Measurements from ENCODE around the gene A1BG. TPM values are rescaled to one million over a fixed set of nuclear protein-coding genes. Genes with fewer than 3 reads are reported as not detected.
A peak's percentile ranks its signal among the peaks of the same experiment; 100 is the strongest.

Gene A1BG, protein sequence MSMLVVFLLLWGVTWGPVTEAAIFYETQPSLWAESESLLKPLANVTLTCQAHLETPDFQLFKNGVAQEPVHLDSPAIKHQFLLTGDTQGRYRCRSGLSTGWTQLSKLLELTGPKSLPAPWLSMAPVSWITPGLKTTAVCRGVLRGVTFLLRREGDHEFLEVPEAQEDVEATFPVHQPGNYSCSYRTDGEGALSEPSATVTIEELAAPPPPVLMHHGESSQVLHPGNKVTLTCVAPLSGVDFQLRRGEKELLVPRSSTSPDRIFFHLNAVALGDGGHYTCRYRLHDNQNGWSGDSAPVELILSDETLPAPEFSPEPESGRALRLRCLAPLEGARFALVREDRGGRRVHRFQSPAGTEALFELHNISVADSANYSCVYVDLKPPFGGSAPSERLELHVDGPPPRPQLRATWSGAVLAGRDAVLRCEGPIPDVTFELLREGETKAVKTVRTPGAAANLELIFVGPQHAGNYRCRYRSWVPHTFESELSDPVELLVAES
- 20.3 and 22.8 TPM in 2 replicates for total RNA-seq (2014; rRNA removed; shearing (Covaris generic))
- 12.2 and 18.8 TPM in 2 replicates for polyA plus RNA-seq (2015; cell fraction: cytosol; rRNA removed)
- polyA plus RNA-seq (2015; cell fraction: nucleus; rRNA removed): 4.7 and 5.9 TPM in 2 replicates

DNA sequence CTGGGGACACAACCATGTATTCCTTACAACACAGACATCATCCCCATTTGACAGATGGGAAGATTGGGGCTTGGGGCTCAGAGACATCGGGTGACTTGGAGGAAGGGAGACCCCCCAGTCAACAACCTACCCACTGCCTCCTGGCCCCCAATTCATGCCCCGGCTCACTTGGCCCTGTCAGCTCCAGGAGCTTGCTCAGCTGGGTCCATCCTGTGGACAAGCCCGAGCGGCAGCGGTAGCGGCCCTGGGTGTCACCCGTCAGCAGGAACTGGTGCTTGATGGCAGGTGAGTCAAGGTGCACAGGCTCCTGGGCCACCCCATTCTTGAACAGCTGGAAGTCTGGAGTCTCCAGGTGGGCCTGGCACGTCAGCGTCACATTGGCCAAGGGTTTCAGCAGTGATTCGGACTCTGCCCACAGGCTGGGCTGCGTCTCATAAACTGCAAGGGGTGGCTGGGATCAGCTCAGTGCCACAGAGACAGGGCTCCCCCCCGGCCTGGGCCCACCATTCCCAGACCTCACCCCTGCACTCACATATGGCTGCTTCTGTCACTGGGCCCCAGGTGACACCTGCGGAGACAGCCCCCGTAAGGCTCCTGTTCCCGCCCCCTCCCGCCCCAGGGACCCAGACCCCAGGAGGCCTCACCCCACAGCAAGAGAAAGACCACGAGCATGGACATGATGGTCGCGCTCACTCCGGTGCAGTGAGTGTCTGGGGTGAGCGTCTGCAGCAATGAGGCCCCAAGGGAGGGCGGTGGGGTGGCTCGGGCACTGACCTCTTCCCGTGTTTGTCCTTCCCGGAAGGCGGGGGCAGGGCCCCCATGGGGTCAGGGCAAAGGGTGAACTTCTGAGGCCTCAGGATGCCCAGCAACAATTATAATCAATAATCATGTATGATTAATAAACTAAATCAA, at the start of gene A1BG:
TSS of gene A1BG (minus strand) at position 733 of the 912 bp plus-strand sequence. CDS start at position 678, 55 bp downstream.
- DNase-seq (ENCODE audit: low read depth): no peak

DNA sequence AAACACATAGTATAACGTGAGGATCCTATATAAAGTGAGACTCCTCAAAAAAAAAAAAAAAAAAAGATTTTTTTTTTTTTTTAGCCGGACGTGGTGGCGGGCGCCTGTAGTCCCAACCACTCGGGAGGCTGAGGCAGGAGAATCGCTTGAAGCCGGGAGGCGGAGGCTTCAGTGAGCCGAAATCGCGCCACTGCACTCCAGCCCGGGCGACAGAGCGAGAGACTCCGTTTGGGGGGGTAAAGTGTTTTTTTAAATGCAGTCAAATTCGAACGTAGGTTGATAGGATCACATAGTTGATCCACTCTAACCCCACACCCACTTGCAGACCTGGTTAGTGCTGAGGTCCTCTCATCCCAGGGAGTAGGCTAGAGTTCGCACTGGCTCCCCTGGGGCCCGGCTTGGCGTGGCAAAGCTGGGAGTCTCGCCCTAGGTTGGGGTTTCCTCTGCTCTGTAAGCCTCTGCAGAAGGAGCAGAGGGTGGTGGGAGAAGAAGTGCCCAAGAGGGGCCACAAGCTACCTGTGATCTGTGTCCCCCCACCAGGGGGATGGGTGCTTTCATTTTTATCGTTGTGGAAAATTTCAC, 48.6 kb upstream of the A1BG start:
- DNase-seq (ENCODE audit: low read depth): no peak

DNA sequence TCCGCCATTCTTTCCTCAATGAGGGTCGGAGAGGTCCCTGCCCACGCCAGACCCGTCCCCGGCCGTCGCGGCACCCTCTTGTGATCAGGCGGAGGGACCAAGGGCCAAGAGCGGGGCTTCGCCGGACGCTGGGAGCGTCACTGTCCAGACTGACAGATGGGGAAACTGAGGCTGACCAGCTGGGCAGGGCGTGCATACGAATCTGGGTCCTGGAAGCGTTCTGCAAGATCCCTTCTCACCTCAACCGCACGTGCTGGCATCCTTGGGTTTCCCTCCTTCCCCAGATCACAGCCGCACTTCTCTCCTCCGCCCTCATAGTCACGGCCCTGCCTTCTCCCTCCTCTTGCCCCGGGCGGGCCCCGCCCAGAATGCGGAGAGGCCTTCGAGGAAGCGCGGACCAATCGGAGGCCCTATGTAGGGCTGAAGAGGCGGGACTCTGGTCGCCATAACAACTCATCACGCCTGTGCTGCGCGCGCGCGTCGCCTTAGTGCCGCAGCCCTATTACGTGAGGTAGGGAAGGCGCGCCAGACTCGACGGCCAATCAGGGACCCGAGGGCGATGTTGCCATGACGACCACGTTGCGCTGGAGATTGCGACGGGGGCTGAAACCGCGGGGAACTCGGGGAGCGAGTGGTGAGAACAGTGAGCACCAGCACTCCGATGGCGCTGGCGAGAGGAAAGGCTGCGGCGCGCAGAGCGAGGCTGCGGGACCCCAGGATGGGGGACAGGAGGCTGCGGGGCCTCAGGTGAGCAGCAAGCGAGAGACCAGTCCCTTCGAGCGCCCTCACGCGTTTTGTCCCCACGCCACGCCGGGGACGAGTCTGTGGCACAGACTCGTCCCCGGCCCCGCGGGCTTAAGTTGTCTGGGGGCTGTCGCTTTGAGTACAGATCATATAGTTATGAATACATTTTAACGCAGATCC, 47.9 kb upstream of the A1BG start:
- peak; percentile 99 for DNase-seq (ENCODE audit: low read depth)

DNA sequence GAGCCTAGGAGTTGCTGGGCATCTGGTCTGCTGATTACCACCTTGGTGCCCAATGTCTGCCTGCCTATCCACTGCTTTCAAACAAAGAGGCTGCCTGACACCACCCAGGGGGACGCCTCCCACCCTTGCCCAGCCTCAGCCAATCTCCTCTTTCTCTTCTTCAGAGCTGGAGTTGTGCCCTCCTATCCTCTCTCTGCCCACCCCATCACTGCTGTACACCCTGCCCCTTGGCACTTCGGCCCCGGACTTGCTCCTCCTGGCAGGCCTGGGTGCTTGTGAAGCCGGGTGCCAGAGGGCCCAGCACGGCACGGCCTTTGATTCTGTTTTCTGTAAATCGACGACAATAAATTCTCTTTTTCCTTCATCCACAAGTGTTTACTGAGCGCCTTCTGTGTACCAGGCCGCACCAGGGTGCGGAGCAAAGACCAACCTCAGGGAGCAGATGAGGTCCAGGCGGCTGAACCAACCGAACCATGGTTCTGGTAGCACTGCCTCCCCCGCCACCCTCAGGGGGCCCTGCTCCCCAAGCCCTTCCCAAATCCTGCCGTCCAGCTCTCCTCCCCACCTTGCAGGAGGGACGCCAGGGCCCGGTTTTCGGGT, 47.1 kb upstream of the A1BG start:
- no peak for DNase-seq (ENCODE audit: low read depth)

DNA sequence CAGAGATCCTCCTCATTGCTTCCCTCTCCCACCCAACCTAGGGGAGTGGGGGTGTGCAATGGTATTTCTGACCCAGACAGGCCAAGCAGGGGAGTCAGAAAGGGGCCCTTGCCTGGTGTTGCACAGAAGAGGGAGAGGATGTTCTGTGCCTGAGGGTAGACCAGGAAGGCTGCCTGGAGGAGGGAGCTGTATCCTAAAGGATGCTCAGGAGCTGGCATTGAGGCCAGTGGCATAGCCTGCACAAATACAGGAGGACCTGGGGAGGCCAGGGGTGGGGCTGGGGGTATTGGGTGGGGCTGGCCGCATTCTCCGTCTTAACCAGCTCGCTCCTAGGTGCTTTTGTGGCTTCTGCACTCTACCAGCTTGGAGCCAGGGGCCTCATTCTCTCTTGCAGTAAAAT, 46.6 kb upstream of the A1BG start:
- no peak for DNase-seq (ENCODE audit: low read depth)

DNA sequence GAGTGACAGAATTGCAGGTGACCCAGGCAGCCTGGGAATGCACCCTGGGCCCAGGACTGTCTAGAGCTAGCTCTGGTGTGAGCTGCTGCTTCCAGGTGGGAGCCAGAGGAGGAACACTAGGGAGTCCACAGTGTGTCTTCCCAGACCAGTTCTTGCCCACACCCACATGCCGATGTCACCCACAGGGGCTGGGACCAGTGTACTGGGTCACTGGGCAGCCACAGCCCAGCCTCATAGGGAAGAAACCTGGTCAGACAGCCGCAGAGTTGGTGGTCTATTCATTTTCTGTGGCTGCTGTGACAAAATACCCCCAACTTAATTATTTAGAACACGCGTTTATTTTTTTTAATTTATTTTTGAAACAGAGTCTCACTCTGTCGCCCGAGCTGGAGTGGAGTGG, 45.3 kb upstream of the A1BG start:
- no peak for DNase-seq (ENCODE audit: low read depth)

DNA sequence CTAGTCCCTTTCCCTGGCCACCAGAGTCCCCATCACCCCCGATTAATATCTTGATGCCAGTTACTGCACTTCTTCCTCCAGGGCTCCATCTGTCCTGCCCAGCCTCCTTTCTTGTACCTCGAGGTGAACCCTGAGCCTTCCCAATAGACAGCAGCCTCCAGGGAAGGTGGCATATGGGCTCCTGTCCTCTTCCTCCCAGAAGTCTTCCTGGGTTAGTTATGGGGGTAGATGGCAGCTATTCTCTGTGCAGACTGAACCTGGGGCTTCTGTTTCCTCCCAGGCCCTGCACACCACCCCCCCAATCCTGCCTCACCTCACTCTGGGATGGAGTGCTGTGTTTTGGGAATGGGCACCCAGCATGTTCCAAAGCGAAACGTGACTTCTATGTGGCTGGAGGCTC, 44.8 kb upstream of the A1BG start:
- DNase-seq (ENCODE audit: low read depth): no peak

DNA sequence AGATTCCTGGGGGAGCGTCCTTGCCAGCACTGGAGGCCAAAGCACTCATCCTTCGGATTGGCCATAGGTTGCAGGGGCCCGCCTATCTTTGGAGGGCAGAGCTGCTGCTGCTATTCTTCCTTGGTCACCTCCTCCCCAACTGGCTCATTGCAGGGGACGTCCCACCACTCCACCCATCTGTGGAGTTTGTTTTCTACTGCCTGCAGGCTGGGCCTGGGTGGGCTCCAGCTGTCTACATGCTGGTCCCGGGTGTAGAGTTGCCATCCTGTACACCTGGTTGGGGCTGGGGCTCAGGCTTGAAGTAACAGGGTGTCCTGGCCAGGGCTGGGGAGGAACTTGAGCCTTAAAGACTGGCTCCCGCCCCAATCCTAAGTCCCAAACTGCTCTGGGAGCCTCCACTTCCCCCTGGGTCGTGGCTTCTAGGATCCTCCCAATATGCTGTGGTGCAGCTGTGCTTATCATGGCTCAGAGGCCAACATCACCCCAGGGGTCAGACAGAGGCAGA, 44.3 kb upstream of the A1BG start:
- no peak for DNase-seq (ENCODE audit: low read depth)

DNA sequence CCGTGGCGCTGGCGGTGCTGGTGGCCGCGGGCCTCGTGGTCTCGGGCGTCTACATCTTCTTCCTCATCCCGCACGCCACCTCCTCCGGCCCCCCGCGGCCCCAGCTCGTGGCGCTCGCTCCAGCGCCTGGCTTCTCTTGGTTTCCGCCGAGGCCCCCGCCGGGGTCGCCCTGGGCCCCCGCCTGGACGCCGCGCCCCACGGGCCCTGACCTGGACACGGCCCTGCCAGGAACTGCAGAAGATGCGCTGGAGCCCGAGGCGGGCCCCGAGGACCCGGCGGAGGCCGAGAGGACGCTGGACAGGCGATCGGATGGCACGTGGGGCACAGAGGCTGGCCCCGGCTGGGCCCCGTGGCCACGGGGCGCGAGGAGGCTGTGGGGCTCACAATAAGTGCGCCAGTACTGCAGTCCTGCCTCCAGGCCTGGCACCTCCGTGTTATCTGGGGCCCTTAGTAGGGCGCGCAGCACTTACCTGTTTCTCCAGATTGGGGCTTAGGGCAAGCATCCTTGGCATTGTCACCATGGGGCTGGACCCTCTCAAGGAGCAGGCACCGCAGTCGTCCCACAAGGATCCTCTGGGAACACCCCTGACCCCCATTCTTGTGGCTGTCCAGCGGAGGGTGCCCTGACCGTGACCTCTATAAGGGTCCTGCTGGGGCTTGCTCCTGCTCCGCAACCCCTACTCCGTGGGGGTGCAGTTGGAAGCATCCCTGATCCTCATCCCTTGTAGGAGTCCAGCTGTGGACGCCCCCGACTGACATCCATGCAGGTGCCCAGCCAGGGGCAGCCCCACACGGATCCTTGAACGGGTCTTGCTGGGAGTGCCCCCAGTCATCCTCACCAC, 43.6 kb upstream of the A1BG start:
- DNase-seq (ENCODE audit: low read depth): no peak

DNA sequence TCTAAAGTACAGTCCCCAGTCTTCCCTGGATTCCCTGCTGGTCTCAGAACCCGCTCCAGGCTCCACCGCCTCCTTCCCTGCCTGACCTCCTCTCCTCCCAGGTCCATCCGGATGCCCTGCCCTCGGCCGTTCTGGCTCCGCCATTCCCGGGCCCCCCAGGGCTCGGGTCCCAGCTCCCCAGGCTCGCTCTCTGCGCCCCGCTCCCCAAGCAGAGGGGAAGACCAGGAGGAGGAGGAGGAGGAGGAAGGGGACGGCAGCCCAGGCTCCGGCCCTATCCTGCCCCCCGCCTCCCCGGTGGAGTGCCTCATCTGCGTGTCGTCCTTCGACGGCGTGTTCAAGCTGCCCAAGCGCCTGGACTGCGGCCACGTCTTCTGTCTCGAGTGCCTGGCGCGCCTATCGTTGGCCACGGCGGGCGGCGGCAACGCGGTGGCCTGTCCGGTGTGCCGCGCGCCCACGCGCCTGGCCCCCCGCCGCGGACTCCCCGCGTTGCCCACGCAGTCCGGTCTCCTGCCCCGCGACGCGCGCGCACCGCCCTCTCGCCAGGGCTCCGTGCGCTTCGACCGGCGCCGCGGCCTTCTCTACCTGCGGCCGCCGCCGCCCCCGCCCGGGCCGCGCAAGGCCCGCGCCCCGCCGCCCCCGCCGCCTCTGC, 42.8 kb upstream of the A1BG start:
- DNase-seq (ENCODE audit: low read depth): no peak

DNA sequence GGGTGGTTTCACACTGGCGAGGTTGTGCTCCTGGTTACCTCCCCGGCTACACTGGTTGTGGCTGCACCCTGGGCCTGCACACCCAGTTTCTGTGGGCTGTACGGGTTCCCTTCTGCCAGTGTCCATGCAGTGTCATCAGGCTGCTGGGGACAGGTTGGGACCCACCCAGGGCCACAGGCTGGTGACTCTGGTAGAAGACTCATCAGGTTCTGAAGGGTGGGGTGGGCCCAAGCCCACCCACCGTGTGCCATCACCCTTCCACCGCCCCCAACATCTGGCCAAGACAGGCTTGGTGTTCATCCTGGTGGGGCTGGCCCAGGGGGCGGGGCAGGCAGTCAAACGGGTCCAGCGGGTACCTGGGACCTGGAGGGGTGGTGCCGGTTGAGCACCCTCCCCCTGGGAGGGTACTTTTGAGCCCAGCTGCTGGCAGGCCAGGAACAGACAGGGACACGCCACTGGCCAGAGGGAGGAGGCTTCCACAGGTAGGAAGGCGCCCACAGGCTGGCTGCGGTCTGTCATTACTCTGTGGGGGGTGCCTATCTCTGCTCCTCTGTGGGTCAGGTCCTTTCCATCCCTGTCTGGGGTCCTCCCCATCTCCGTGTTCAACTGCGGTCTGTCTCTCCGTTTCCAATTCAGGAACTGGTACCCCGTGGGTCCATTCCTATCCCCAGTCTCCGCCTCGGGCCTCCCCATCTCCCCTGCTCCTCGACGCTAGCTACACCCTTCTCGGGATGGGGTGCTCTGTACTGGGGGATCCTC, 42.1 kb upstream of the A1BG start, which contains the start of gene RNF225:
TSS of gene RNF225 (plus strand) at position 437 of the 759 bp plus-strand sequence. CDS start 434 bp downstream, outside the sequence.
- DNase-seq (ENCODE audit: low read depth): peak; percentile 52

DNA sequence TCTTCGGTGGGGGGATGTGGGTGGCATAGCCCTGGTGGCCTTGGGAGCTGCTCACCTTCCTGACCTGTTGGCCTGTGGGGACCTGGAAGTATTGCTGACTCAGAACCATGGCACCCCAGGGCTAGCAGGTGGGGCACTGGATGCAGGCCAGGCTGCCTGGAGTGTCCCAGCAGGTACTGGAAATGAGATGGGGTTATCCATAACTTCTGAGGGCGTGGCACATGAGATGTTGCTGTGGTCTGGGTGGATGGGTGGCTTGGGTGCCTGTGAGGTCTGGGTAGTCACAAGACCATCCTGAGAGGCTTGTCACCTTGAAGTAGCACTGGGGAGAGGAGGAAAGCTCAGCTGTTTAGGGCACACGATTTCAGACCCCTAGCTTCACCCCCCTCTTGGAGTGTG, 41.5 kb upstream of the A1BG start:
- DNase-seq (ENCODE audit: low read depth): no peak

DNA sequence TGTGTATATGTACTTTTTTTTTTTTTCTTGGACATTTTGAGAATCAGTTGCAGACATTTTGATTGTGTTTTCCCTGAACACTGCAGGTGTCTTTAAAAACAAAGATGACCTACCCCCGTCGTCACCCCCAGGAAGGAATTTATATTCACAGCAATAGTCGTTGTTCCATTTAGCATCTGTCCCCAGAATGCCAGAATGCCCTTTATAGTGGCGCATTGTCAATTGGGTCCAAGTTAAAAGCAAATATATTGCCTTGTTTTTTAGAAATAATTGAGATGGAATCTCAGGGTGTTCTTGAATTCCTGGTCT, 40.4 kb upstream of the A1BG start:
- DNase-seq (ENCODE audit: low read depth): no peak

DNA sequence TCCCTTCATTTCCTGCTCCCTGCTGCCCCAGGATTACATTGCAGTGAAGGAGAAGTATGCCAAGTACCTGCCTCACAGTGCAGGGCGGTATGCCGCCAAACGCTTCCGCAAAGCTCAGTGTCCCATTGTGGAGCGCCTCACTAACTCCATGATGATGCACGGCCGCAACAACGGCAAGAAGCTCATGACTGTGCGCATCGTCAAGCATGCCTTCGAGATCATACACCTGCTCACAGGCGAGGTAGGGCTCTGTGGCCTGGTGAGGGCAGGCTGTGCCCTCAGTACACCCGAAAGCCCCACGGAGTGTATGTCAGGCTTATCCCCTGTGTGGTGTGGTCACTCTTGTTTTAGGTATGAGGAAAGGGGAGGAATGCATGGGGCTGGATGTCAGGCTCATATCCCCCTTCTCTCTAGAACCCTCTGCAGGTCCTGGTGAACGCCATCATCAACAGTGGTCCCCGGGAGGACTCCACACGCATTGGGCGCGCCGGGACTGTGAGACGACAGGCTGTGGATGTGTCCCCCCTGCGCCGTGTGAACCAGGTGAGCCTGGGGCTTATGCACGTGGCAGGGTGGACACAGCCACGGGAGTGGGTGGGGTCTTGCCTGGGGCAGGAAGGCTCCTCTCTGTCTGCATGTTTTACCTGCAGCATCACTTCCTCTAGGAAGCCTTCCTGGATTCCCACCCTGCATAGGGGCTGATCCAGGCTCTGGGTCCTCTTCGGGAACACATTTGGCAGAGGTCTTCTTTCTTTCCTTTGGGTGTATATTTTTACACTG, 39.8 kb upstream of the A1BG start:
- DNase-seq (ENCODE audit: low read depth): no peak

DNA sequence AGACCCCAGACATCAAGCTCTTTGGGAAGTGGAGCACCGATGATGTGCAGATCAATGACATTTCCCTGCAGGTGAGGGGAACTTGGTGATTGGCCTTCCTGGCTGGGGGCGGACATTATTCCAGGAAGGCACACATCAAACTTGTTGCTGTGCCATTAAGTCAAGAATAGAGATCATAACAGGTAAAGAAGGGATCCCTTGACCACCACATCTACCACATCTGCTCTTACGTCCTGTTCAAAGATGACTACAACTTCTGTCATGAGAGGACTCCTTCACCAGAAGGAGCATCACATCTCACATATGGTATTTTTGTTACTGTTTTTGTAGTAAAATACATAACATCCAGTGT, 34.9 kb upstream of the A1BG start:
- no peak for DNase-seq (ENCODE audit: low read depth)

DNA sequence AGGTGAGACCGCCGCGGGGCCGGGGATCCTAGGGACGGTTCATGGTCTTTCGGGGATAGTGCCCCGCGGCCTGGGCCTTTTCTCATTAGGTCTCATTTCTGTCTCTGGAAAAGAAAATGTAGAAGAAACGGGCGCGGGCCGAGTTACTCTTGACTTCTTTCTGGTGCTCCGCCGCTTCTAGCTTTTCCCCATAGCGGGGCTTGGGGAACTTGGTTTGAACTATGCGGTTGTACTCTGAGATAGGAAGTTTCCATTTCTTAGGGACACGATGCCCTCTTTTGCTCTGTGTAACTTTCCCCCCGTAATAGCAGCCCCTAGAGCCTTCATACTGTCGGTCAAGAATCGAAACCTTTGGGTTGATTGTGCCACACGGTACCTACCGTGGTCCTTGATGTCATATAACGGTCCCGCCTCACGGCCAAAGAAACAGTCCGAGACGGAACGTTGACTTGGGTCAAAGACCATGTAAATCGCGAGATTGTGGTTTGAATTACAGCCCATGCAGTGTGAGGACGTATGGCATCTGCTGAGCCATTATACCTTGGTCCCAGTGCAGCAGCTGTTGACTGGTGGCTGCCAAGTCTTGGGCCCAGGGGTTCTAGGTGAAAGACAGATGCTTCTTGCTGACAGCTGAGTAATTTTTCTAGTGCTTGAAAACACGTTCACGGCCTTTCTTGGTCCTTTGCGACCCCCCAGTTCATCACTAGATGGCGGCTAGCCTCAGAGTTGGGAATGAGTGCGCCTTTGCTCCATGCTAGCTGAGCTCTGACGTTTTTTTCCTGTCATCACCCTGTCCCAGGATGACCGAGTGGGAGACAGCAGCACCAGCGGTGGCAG, 34.3 kb upstream of the A1BG start:
- no peak for DNase-seq (ENCODE audit: low read depth)

Measured in HT1080 (cell line).